ENCODE results near the gene GABRD.

Gene GABRD

DNA sequence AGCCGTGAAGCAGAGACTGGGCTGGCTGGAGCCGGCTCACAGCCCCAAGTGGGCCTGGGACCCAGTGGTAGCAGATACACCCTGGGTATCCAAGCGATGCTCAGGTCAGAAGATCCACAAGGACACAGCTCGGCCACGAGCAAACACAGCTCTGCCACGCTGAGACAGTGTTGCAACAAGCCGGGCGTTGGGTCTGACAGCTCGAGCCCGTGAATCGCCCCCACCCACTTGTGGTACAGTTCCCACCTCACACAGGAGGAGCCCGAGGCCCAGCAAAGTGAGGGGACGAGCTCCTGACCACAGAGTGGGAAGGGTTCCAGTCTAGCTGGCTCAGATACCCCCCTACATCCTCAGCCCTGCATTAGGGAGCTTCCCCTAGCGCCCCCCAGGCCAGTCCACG is 22.2 kb downstream of the GABRD start:
- no peak for DNase-seq

GRCh38 chr1:2041887-2042286 is 22.7 kb downstream of the GABRD start:
- DNase-seq, result no peak

GRCh38 chr1:2042830-2043773 is 24.0 kb downstream of the GABRD start:
- no peak for DNase-seq

DNA sequence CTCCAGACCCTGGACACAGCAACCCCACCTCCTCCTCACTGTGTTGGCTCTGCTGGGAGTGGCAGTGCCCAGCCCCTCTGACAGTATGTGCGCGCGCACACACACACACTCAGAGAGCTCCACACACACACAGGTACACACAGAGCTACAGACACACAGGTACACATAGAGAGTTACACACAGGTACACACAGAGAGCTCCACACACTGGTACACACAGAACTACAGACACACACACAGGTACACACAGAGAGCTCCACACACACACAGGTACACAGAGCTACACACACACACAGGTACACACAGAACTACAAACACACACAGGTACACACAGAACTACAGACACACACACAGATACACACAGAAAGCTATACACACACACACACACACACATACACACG is 24.7 kb downstream of the GABRD start:
- no peak for DNase-seq

DNA sequence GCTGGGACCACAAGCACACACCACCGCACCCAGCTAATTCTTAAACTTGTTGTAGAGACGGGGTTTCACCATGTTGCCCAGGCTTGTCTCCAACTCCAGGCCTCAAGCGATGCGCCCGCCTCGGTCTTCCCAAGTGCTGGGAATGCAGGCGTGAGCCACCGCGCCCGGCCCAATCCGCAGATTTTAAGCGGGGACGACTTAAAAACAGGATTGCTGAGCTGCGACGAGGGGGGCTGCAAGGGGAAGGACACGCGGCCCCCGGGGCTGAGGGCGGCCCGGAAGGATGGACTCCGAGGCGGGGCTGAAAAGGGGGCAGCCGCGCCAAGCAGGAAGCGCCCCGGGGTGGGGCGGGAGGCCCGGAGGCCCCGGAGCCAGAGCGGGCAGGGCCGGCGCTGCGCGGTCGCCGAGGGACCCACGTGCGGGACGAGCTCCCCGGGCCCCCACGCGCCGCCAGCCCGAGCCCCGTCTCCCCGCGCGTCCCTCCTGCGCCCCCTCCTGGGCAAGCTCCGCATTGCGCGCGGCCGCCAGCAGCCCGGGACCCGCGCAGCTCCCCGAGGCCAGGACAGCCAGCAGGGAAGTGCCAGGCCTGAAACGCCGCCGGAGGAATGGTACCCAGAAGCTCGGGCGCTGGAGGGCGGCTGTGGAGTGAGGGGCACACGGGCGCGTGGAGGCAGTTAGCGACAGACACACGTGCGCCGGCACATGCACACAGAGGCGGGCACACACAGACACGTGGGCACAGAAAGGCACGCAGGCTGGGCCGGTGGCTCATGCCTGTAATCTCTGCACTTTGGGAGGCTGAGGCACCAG is 25.6 kb downstream of the GABRD start:
- peak; percentile 52 for DNase-seq

GRCh38 chr1:2045468-2046173 is 26.5 kb downstream of the GABRD start:
- no peak for DNase-seq

DNA sequence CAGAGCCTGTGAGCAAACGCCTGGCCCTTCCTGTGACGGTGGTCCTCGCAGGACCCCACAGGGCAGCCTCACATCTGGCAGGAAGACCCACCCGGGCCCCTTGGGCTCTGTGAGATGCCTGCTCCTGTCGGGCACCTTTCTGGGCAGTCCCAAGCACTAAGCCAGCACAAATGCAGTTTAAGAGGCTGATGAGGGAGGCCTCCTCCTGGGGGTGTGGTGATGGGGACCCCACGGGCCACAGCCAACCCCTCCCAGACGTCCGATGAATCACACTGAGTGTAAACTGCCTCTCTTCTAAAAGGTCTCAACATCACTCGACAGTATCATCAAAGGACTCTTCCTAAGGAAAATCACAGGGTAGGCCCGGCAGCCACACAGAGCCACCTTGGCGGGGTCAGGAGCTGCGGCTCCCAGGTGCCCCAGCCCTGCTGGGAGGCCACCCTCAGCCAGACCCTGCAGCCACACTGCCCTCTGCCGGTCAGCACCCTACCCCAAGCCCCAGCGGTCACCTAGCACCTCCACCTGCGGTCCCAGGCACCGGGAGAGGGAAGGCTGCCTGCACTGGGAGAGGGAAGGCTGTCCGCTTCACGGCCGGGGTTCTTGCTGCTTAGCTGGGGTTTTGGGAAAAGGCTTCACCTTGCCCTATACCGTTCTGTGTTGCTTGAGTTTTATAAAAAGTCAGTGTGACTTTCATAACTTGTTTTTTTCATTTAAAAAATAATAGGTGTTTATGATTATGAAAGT is 27.2 kb downstream of the GABRD start:
- DNase-seq, result no peak

GRCh38 chr1:2046953-2047748 is 28.0 kb downstream of the GABRD start:
- no peak for DNase-seq

- no peak for DNase-seq
These were observed 28.9 kb downstream of the GABRD start for GRCh38 chr1:2047749-2048729.

- no peak for DNase-seq
These were observed 30.1 kb downstream of the GABRD start for GRCh38 chr1:2049225-2049717.

DNA sequence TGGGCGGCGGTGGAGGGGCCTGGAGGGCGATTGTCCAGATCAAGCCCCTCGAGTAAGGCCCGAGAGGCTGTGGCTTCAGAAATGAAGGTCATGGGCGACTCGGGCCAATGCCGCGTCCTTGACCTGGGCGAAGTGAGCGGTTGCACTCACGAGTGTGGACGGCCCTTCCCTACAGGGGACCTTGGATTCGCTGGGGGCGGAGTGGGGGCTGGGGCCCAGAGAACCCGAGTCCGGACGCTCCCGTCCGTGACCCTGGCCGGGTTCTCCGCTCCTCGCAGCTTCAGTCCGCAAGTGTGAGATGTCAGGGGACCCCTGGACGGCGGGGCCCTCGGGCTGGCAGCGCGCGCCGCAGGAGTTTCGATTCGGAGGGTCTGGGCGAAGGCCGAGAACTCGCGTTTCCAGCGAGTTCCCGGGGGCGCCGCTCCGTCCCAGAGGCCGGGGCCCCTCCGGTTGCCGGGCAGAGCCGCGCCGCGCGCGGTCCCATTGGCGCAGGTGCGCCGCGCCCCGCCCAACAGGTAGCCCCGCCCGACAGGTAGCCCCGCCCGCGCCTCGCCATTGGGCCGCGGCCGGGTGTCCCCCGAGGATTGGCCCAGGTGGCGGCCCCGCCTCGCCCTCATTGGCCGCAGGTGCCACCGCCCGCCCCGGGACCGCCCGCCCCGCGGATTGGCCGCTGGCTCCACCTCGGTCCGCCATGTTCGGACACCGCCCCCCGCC is 30.7 kb downstream of the GABRD start, which contains the start of gene PRKCZ:
PRKCZ (plus strand) TSS at position 694 of the 714 bp plus-strand sequence. CDS start 220 bp downstream, outside the sequence.
- peak; percentile 83 for DNase-seq

DNA sequence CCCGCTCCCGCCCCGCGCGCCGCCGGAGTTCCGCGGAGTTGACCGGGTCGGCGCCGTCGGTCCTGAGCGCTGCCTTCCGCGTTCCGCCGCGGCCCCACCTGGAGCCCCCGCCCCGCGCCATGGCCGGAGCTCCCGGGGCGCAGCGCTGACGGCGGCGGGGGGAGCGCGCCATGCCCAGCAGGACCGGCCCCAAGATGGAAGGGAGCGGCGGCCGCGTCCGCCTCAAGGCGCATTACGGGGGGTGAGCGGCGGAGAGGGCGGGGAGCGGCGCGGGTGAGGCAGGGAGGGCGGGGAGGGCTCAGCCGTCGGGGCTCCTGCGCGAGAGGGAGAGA is 31.3 kb downstream of the GABRD start:
- no peak for DNase-seq

- DNase-seq, result no peak
These were observed 31.9 kb downstream of the GABRD start for GRCh38 chr1:2050793-2051682.

DNA sequence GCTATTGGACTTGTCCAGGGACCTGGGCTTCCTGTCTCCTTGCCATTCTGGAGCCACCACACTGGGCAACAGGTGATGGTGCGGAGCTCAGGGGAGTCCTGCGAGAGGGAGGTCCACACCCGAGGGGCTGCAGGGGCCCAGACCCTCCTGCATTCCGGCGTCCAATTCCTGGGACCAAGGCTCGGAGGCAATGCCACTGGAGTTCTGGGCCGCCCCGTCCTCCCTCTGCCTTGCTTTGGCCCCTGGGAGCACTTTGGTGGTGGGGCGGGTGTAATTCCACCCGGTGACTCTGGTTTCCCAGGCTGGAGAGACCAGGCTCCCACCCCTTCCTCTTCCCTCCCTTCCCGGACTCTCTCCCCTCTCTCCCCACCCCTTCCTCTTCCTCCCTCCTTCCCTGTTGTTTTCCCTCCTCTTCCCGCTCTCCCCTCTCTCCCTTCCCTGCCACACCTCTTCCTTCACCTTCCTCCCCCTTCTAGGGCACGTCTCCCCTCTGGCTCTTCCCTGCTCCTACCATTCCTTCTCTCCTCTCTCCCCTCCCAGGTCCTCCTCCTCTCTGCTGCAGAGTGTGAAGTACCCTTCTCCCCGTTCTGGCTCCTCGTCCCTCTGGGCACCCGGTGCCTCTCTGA is 33.0 kb downstream of the GABRD start:
- DNase-seq, result no peak

GRCh38 chr1:2052756-2053155 is 33.6 kb downstream of the GABRD start:
- DNase-seq, result no peak

GRCh38 chr1:2053217-2053616 is 34.1 kb downstream of the GABRD start:
- DNase-seq, result no peak

- DNase-seq, result no peak
These were observed 34.7 kb downstream of the GABRD start for GRCh38 chr1:2053784-2054376.

DNA sequence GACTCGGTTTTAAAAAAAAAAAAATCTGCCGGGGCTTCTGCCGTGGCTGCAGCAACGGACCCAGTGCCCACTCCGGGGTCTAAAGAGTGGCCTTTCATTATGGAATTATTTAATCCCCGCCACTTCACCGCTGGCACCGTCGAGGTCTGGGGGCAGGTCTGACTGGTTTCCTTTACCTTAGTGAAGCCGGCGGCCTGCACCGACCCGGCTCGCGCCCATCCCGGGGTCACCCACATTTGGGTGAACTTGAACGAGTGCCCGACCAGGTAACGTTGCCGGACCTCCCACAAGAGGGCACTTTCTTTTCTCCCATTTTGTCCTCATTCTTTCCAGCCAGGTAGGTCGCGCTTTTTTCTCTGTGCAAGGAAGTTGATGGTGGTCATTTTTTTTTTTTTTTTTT is 35.4 kb downstream of the GABRD start:
- DNase-seq, result no peak

All from NCI-H1048 (cell line).